ENCODE data around the gene BORA. TPM values are rescaled to one million over a fixed set of nuclear protein-coding genes. Genes with fewer than 3 reads are reported as not detected.
"Not testable (repeated sequence)": the region's sequence is repeated elsewhere in the genome, so short reads cannot be mapped to it uniquely, and the experiment has no call there.

Gene BORA
- total RNA-seq, 1 experiment from 2014 or later = 15.2 TPM

- no peak for DNase-seq (ENCODE audit: low read depth)
Measured at GRCh38 chr13:72763411-72763810, 35.7 kb downstream of the BORA start.

- DNase-seq (ENCODE audit: low read depth) = no peak
Measured at GRCh38 chr13:72774019-72774418, 46.3 kb downstream of the BORA start.

GRCh38 chr13:72781451-72782439 lies 54.0 kb downstream of the BORA start, which contains the start of the genes DIS3 and PIBF1:
Gene DIS3, minus strand, starts transcription at chr13:72781900. Its CDS starts 68 bp downstream, at chr13:72781832.
Gene PIBF1, plus strand, starts transcription at chr13:72782133. Its CDS starts 1,337 bp downstream, at chr13:72783470.
- peak; percentile 97 for DNase-seq (ENCODE audit: low read depth)

- no peak for DNase-seq (ENCODE audit: low read depth)
Measured at GRCh38 chr13:72782717-72783116, 55.0 kb downstream of the BORA start.

GRCh38 chr13:72784679-72785078 lies 57.0 kb downstream of the BORA start:
- DNase-seq (ENCODE audit: low read depth) = not testable (repeated sequence)

- no peak for DNase-seq (ENCODE audit: low read depth)
Measured at GRCh38 chr13:72788831-72789230, 61.1 kb downstream of the BORA start.

- DNase-seq (ENCODE audit: low read depth) = no peak
Measured at GRCh38 chr13:72792640-72793039, 64.9 kb downstream of the BORA start.

GRCh38 chr13:72798817-72799216 lies 71.1 kb downstream of the BORA start:
- DNase-seq (ENCODE audit: low read depth) = no peak

- DNase-seq (ENCODE audit: low read depth) = no peak
Measured at GRCh38 chr13:72804301-72804700, 76.6 kb downstream of the BORA start.

Other genes starting within 250 kb of the BORA start
- gene MZT1, start 294 bp upstream of the BORA start, total RNA-seq (2014; rRNA removed; shearing (Covaris generic)) = 35.5 and 36.8 TPM in 2 replicates
- gene DIS3, start 54.0 kb downstream of the BORA start, total RNA-seq (2014; rRNA removed; shearing (Covaris generic)) = 36.7 and 51.2 TPM in 2 replicates
- gene PIBF1, start 54.2 kb downstream of the BORA start, total RNA-seq (2014; rRNA removed; shearing (Covaris generic)) = 12.3 and 21.0 TPM in 2 replicates